ENCODE measurements around the gene PROM1.

GRCh38 chr4:15930314-15930713 is 153.5 kb downstream of the PROM1 start:
- TF ChIP-seq POLR2A (IDR thresholded peaks at IDR 0.05; ENCODE audit: control extremely low read depth in 1 of 2, low read depth in 2 of 2, low read length in 2 of 2) (no peak), CTCF (IDR thresholded peaks at IDR 0.05; ENCODE audit: control extremely low read depth in 1 of 3, insufficient read depth in 1 of 3, low read depth in 1 of 3, low read length in 3 of 3) (no peak), ZNF274 (IDR thresholded peaks at IDR 0.05; ENCODE audit: borderline replicate concordance, extremely low read depth, low read length) (no peak), CEBPB (IDR thresholded peaks at IDR 0.05; ENCODE audit: low read depth, low read length) (no peak), EP300 (IDR thresholded peaks at IDR 0.05; ENCODE audit: borderline replicate concordance in 1 of 2, low read depth in 2 of 2, low read length in 2 of 2) (no peak), GABPA (IDR thresholded peaks at IDR 0.05; ENCODE audit: borderline replicate concordance, insufficient read depth, low read length) (no peak), RAD21 (IDR thresholded peaks at IDR 0.05 in 1 of 2, conservative IDR thresholded peaks at IDR 0.05 in 1 of 2; ENCODE audit: low read depth in 2 of 2, low read length in 2 of 2) (no peak), POU5F1 (IDR thresholded peaks at IDR 0.05; ENCODE audit: low read depth, low read length) (no peak), SP1 (IDR thresholded peaks at IDR 0.05; ENCODE audit: low read depth, low read length) (no peak), MAX (IDR thresholded peaks at IDR 0.05) (no peak), YY1 (IDR thresholded peaks at IDR 0.05; ENCODE audit: low read depth, low read length) (no peak)

Data from H1 (cell line).